Measurements from ENCODE around the gene MRGPRF. TPM values are rescaled to one million over a fixed set of nuclear protein-coding genes. Genes with fewer than 3 reads are reported as not detected.

MRGPRF gene
- total RNA-seq, 1 experiment from 2014 or later, result not detected

DNA sequence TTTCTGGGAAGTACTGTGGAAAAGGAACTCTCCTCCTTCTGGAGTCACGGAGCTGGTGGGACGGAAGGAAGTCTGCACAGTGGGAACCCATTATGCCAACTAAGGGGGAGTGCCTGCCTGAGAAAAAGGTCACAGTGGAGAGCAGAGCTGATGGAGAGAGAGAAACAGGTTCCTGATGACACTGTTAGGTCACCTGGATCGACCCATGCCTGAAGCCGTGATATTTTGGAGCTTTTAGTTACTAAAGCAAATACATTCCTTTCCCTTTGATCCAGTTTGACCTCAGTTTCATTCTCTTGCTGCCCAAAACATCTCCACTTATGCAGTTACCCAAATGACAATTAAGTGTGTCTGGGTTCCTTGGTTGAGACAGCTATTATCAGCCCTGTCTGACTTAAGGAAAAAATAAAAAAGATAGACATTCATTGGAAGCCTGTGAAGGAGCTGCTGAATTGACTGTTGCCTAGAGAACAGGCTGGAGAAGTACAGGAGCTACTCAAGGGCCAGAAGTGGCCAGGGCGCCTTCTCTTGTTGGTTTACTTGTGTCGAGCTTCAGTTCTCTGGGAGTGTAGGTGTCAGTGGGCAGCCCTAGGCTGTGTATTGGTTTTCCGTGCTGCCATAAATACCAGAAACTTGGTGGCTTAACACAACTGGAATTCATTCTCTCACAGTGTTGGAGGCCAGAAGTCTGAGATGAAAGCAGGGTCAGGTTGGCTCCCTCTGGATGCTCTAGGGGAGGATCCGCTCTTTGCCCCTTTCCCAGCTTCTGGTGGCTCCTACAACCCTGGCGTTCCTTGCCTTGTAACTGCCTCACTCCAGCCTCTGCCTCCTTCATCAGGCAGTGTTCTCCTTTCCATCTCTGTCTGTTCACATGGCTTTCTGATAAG, 45.9 kb downstream of the MRGPRF start:
- DNase-seq (ENCODE audit: low read depth), result no peak

- DNase-seq (ENCODE audit: low read depth), result no peak
Observed at GRCh38 chr11:68965901-68966853, 46.9 kb downstream of the MRGPRF start.

DNA sequence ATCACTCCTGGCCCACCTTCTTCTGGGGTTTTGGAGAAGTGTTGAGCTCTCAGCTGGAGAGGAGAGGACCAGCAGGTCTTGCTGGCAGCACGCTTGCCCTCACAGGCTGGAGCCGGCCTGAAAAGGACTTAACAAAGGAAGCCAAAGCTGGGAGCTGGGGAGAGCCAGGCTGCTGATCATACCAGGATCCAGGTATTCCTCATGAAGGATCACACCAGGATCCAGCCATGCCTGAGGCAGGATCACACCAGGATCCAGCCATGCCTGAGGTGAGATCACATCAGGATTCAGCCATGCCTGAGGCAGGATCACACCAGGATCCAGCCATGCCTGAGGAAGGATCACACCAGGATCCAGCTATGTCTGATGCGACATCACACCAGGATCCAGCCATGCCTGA, 49.3 kb downstream of the MRGPRF start:
- no peak for DNase-seq (ENCODE audit: low read depth)

- peak; percentile 17 for DNase-seq (ENCODE audit: low read depth)
Observed at GRCh38 chr11:68962527-68963250, 50.4 kb downstream of the MRGPRF start.

GRCh38 chr11:68961245-68961644, 51.8 kb downstream of the MRGPRF start:
- no peak for DNase-seq (ENCODE audit: low read depth)

DNA sequence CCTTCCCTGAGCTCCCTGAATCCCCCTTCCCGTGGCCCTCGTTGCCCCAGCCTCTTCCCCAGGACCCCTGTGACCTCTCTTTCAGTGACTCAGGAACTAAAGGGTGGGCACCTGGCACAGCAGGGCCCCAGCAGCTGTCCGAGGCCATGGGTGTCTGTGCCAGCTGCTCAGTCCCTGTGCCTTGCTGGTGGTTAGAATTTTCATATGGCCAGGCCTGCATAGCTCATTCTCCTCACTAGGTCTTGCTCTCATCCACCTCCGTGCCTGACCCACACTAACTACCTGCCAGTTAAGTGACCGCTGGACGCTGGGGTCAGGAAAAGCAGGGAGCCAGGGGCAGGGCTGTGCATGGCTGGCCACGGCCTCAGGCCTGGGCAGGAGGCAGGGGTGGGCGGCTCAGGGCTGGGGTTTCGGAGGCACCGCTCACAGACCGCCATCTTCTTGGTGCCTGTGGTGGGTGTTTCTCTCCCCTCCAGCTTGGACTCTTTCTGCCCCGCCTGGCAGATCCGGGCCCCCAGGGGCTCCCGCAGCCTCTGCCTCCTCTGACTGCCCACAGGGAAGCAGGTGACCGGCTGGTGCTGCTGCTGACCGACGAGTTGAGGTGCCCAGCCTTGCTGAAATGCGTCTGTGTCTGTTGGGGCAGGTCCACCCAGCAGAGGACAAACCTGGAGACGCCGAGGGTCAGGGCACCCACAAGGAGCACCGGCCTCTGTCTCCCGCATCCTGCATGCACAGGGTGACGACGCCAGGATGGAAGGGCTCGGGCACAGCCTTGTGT, 52.6 kb downstream of the MRGPRF start:
- DNase-seq (ENCODE audit: low read depth), result no peak

- no peak for DNase-seq (ENCODE audit: low read depth)
Observed at GRCh38 chr11:68959465-68960293, 53.4 kb downstream of the MRGPRF start.

DNA sequence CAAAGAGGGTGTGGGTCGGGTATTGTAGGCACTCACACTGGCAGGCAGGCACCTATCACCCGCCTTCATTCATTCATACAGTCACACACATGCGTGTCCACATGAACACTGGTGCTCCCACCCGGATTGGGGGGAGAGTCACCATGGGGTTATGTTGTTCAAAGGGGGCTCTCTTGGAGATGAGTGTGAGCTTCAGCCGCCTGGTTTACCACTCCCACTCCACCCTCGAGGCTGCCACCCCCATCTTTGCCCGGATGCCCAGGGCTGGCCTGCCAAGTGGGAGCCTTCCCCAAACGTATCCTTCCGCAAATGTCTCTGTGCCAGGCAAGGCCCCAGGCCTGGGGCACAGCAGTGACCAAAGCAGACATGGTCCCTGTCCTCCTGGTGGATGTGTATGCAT, 54.8 kb downstream of the MRGPRF start:
- no peak for DNase-seq (ENCODE audit: low read depth)

DNA sequence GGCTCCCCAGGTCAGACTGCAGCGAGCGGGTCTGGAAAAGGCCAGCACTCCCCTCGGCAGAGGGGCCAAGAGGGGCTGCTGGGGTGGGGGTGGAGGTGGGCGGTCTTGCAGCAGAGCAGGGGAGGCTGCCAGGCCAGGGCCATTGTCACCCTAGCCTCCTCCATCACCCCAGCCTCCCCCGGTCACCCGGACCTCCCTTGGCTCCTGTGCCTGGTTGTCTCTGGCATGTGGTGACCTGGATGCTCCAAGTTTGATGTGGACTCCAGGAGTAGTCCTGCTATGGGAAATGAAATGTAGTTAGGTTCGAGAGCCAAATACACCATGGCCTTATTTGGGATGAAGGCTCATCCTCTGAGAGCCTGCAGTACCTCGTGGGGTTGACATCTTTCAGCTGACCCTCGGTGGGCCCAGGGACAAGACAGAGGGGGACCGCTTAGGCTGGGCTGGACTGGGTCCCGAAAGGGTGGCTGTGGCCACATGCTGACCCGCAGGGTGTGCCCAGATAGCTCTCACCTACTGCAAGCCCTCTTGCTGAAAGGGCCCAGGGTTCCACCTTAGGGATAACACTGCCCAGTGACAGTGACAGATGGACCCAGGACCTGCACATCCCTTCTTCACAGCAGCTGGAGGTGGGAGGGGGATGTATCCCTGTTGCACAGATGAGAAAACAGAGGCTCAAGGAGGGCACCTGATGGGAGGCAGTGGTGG, 56.3 kb downstream of the MRGPRF start:
- no peak for DNase-seq (ENCODE audit: low read depth)

DNA sequence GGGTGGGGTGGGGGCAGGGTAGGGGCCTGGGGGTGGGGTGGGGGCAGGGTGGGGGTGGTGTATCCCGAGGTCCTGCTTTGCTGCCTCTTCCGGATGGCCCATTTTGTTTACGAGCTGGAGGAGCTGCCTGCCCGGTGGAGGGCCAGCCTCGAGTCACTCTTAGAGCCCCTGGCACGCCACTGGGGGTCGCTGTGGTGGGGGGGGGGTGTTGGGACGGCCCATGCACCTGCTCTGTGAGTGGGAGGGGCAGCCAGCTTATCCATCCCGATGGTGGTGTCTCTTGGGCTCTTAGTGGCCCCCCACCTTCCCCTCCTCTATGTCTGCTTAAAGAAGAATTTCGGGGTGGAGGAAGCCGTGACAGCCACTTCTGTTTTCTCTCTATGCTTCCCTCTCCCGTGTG, 56.9 kb downstream of the MRGPRF start:
- no peak for DNase-seq (ENCODE audit: low read depth)

- no peak for DNase-seq (ENCODE audit: low read depth)
Observed at GRCh38 chr11:68955607-68955958, 57.5 kb downstream of the MRGPRF start.

GRCh38 chr11:68954836-68955606, 58.0 kb downstream of the MRGPRF start:
- DNase-seq (ENCODE audit: low read depth), result no peak

Other genes with a start within 250 kb of the MRGPRF start
- 0.37 and 0.39 TPM in 2 replicates for gene CPT1A, start 171.3 kb downstream of the MRGPRF start, total RNA-seq (2014; rRNA removed; shearing (Covaris generic))
- 163 and 206 TPM in 2 replicates for gene MRPL21, start 109.4 kb downstream of the MRGPRF start, total RNA-seq (2014; rRNA removed; shearing (Covaris generic))
- gene IGHMBP2, start 109.4 kb downstream of the MRGPRF start, total RNA-seq (2014; rRNA removed; shearing (Covaris generic)), result 6.6 and 8.5 TPM in 2 replicates
- gene MRGPRD, start 32.3 kb downstream of the MRGPRF start, total RNA-seq (2014; rRNA removed; shearing (Covaris generic)), result not detected in 2 replicates
- 3.2 and 7.2 TPM in 2 replicates for gene TPCN2, start 35.7 kb upstream of the MRGPRF start, total RNA-seq (2014; rRNA removed; shearing (Covaris generic))
- gene SMIM38, start 142.7 kb upstream of the MRGPRF start, total RNA-seq (2014; rRNA removed; shearing (Covaris generic)), result 0.03 TPM in 1 of 2 replicates, not detected in the other

All from HT1080 (cell line).